Activated CD4-positive, CD25-positive, alpha-beta regulatory T cell treated with anti-CD3 and anti-CD28 coated beads, Interleukin-2, amount 50 U/mL, for 16 hours (primary cell): ENCODE measurements around the gene LCOR.
"Not testable (repeated sequence)": the region's sequence is repeated elsewhere in the genome, so short reads cannot be mapped to it uniquely, and the experiment has no call there.

ENCODE experiments used
- DNase-seq: peaks from one replicate; pipeline ENCODE4 v3.0.0-alpha.2; 2020; ENCODE audit warnings: low read depth, low spot score

Gene LCOR

GRCh38 chr10:96840841-96841518 is 8.9 kb downstream of the LCOR start:
- DNase-seq = no peak

DNA sequence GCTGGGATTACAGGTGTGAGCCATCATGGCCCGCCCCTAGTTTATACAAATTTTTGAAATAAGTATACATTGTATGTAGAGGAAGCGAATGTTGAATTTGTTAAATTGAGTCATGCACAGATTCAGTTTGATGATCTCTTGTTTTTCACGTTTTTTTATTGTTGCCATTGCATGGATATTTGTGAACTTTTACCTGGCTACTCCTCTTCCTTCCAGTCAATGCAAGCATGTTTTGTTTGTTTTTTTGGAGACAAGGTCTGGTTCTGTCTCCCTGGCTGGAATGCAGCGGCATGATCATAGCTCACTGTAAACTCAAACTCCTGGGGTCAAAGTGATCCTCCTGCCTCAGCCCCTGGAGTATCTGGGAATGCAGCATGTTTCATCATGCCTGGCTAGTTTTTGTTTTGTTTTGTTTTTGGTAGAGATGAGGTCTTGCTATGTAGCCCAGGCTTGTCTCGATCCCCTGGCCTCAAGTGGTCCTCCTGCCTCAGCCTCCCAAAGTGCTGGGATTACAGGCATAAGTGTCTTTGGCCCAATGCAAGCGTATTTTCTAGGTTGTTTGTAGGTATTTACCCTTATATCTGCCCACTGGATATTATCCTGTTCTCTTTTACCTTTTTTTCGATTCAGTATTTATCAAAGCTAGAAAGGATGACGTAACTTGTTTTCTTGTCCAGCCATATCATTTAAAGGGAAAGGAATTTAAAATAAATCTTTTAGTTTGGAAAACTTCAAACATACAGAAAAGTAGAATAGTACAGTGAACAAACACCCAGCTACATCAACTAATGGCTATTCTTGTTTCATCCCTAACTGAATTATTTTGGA is 11.0 kb downstream of the LCOR start:
- DNase-seq = no peak

DNA sequence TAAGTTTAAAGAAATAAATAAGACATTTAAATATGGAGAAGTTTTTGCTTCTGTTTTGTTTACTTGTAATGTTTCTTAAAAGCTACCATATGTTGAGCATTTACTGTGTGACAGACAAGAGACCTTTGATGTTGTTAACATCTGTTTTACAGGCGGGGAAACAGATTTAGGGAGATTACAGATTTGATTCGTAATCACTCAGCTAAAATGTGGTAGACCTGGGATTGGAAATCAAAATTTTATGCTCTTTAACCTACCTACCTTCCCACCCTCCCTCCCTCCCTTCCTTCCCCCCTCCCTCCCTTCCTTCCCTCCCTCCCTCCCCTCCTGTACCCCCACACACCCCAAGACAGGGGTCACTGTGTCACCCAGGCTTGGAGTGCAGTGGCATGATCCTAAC is 11.7 kb downstream of the LCOR start:
- DNase-seq = no peak

DNA sequence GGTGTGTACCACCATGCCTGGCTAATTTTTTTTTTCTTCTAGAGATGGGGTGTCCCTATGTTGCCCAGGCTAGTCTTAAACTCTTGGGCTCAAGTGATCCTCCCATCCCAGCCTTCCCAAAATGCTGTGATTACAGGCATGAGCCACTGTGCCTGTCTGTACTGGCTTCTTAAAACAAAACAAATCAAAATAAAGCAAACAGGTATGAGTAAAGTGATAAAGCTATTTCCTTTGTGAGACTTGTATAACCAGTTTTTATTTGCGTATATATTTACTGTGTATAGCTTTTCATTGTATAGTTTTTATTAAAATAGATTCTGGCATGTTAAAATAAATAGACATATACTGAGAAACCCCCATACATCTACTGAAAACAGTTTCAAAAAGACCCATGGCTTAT is 14.3 kb downstream of the LCOR start:
- no peak for DNase-seq

- no peak for DNase-seq
These were observed 14.8 kb downstream of the LCOR start for GRCh38 chr10:96846926-96847325.

DNA sequence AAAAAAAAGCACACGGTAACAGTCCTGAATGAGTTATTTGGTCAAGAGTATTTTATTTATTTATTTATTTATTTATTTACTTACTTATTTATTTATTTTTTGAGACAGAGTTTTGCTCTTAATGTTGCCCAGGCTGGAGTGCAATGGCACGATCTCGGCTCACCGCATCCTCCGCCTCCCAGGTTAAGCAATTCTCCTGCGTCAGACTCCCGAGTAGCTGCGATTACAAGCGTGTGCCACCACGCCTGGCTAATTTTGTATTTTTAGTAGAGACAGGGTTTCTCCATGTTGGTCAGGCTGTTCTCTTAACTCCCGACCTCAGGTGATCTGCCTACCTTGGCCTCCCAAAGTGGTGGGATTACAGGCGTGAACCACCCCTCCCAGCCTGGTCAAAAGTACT is 15.3 kb downstream of the LCOR start:
- not testable (repeated sequence) for DNase-seq

DNA sequence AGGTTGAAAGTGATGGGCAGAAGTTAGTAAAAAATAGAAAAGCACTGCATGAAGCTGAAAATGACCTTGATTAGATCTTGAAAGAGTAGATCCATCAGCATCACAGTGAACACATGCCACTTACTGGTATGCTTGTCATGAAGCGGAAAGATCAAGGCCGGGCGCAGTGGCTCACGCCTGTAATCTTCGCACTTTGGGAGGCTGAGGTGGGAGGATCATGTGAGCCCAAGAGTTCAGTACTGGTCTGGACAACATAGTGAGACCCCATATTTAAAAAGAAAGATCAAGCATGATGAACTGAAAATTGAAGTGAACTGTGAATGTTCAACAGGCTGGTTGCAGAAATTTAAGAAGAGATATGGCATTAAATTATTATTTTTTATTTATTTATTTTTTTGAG is 18.0 kb downstream of the LCOR start:
- no peak for DNase-seq

DNA sequence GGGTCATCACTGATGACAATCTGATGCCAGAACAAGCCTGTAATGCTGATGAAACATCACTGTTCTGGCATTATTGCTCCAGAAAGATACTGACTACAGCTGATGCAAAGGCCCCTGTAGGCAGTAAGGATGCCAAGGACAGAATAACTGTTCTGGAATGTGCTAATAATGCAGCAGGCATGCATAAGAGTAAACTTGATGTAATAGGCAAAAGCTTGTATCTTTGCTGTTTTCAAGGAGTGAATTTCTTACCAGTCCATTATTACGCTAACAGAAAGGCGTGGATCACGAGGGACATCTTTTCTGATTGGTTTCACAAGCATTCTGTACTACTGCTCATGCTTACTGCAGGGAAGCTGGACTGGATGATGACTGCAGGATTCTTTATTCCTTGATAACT is 18.7 kb downstream of the LCOR start:
- DNase-seq = no peak

- no peak for DNase-seq
These were observed 19.2 kb downstream of the LCOR start for GRCh38 chr10:96851281-96851680.

GRCh38 chr10:96856317-96856716 is 24.2 kb downstream of the LCOR start:
- DNase-seq = no peak

GRCh38 chr10:96857301-96858012 is 25.4 kb downstream of the LCOR start:
- no peak for DNase-seq

GRCh38 chr10:96858038-96858705 is 26.1 kb downstream of the LCOR start:
- DNase-seq = no peak

GRCh38 chr10:96858706-96859050 is 26.6 kb downstream of the LCOR start:
- DNase-seq = no peak

DNA sequence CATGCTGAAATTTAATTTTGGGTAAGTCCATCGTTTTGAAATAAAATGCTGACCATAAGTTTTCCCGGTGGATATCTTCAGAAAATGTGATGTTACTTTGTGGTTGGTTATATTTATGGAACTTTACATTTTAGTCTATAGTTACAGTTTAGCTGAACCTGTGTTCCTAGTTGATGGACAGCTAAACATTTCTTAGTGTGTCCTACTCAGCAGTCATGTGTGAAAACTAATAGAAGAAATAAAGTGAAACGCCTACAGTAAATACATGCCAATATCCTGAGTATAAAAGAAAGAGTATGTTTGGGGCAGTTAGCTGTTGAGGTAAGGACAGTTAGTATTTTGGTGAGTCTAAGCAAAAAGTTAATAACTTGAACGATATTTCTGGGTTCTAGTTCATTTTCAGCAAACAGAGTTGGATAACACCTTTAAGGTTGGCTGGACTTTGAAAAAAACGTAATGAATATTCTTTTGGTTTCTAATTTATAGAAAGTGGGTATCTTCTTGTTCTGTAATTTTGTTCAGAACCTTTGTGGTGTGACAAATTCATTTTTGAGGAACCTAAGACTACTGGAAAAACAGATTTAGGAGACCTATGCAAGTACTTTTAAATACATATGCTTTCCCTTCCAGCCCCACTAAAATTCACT is 28.7 kb downstream of the LCOR start:
- DNase-seq = no peak

DNA sequence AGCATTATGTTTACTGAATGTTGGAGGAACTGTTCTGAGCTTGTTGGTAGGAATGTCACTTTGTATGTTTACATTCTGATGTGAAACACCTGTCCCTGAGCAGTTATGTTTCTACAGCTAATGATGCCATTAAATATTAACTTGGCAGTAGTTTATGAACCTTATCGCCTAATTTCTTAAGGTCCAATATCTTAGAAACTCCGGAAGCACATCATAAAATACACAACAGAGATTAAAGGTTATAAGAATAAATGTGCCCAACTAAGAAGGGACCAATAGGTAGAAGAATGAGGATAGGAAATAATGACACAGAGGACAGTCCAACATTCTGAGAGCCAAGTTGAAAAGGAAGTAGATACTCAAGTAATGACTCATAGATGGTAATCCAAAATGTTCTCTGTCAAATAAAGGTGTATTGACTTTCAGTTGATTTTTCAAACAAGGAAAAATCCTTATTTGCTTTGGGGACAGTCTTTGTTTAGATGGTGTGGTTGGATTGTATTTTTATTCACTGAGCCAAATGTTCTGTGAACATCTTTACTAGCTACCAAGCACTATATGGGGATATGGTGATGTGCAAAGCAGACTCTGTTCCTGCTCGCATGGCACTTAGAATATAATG is 31.9 kb downstream of the LCOR start:
- DNase-seq = no peak

DNA sequence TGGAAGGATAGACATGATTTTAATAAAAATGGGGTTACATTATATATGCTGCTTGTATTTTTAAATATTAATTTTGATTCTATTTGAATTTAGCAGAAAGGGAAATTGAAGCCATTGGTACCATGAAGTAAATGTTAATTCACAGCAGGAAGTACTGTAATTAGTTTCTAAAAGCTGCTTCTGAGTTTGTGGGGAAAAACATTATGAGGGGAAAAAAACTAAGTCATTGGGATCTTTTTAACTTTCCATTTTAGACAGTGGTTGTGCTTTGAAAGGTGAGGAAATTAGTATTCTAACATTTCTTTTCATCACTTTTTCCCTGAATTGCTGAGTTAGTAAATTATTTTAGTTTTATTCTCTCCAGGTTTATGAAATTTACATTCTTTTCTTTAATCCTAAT is 41.0 kb downstream of the LCOR start:
- no peak for DNase-seq

GRCh38 chr10:96873756-96874467 is 41.8 kb downstream of the LCOR start:
- no peak for DNase-seq

GRCh38 chr10:96878057-96878456 is 46.0 kb downstream of the LCOR start:
- no peak for DNase-seq

GRCh38 chr10:96880575-96880974 is 48.5 kb downstream of the LCOR start:
- no peak for DNase-seq

GRCh38 chr10:96889415-96890171 is 57.5 kb downstream of the LCOR start:
- DNase-seq = no peak
